GM23338 (cell line): ENCODE measurements around the gene NEU2. TPM values are rescaled to one million over a fixed set of nuclear protein-coding genes. Genes with fewer than 3 reads are reported as not detected.

Experiments used
- ATAC-seq: fragments of 200-7000 bp; cut with Tn5 transposase; 3 replicates; pipeline ENCODE4 v1.9.1; 2020
- DNase-seq: peaks from one replicate; pipeline ENCODE4 v3.0.0-alpha.2; 2015; ENCODE audit warnings: low spot score
- H2AFZ ChIP-seq: fragments of 200-600 bp; sonication (generic); 2 replicates; pipeline ENCODE4 v1.8.0; 2016; ENCODE audit warnings: antibody characterized with exemption, mild to moderate bottlenecking, moderate library complexity
- H3F3A ChIP-seq: fragments of 200-600 bp; sonication (generic); replicated peaks from 2 replicates; pipeline ENCODE4 v1.8.0; 2017; ENCODE audit warnings: antibody characterized with exemption, mixed run types, low read depth
- H3K27ac ChIP-seq: fragments of 200-600 bp; sonication (generic); 2 replicates; pipeline ENCODE4 v1.6.1; 2016; ENCODE audit warnings: low read depth
- H3K27me3 ChIP-seq: fragments of 200-600 bp; sonication (generic); 2 replicates; pipeline ENCODE4 v1.8.0; 2016; ENCODE audit warnings: mild to moderate bottlenecking, mixed run types, moderate library complexity; ENCODE audit not compliant: insufficient read depth
- H3K36me3 ChIP-seq: fragments of 200-600 bp; sonication (generic); 2 replicates; pipeline ENCODE4 v1.8.0; 2016; ENCODE audit warnings: mild to moderate bottlenecking; ENCODE audit not compliant: insufficient read depth
- H3K4me1 ChIP-seq: fragments of 200-600 bp; sonication (generic); 2 replicates; pipeline ENCODE4 v1.8.0; 2016; ENCODE audit warnings: mild to moderate bottlenecking, moderate library complexity; ENCODE audit not compliant: insufficient read depth
- H3K4me2 ChIP-seq: fragments of 200-600 bp; sonication (generic); 2 replicates; pipeline ENCODE4 v1.7.1; 2017; ENCODE audit warnings: mixed run types
- H3K4me3 ChIP-seq: fragments of 200-600 bp; sonication (generic); 2 replicates; pipeline ENCODE4 v1.6.1; 2016; ENCODE audit warnings: mixed run types
- H3K79me2 ChIP-seq: fragments of 200-600 bp; sonication (generic); replicated peaks from 2 replicates; pipeline ENCODE4 v1.8.0; 2017; ENCODE audit warnings: mild to moderate bottlenecking; ENCODE audit not compliant: insufficient read depth
- H3K9me2 ChIP-seq: fragments of 200-600 bp; sonication (generic); 2 replicates; pipeline ENCODE4 v1.8.0; 2017; ENCODE audit not compliant: insufficient read depth
- H4K20me1 ChIP-seq: fragments of 200-600 bp; sonication (generic); replicated peaks from 2 replicates; pipeline ENCODE4 v1.8.0; 2017; ENCODE audit warnings: mild to moderate bottlenecking; ENCODE audit not compliant: insufficient read depth
- H3K27ac Mint-ChIP-seq: 2 replicates; pipeline ENCODE4 v1.8.0; 2020; ENCODE audit warnings: inconsistent platforms, mild to moderate bottlenecking, moderate library complexity, mixed read lengths
- H3K27me3 Mint-ChIP-seq: 3 replicates; pipeline ENCODE4 v1.8.0; 2022; ENCODE audit warnings: low read depth, mild to moderate bottlenecking, moderate library complexity, mixed read lengths, inconsistent platforms; ENCODE audit not compliant: insufficient read depth, poor library complexity
- H3K36me3 Mint-ChIP-seq: 3 replicates; pipeline ENCODE4 v1.8.0; 2021; ENCODE audit warnings: low read depth, mild to moderate bottlenecking, inconsistent platforms, moderate library complexity, mixed read lengths
- H3K4me1 Mint-ChIP-seq: 3 replicates; pipeline ENCODE4 v1.8.0; 2020; ENCODE audit warnings: mild to moderate bottlenecking, inconsistent platforms, mixed read lengths
- H3K4me3 Mint-ChIP-seq: 3 replicates; pipeline ENCODE4 v1.8.0; 2021; ENCODE audit warnings: moderate library complexity, mild to moderate bottlenecking, inconsistent platforms, mixed read lengths
- H3K9me3 Mint-ChIP-seq: 3 replicates; pipeline ENCODE4 v1.8.0; 2020; ENCODE audit warnings: moderate library complexity, mild to moderate bottlenecking, inconsistent platforms, mixed read lengths
- CTCF ChIP-seq, 2 experiments: fragments of 200-600 bp in 1 of 2; sonication (generic) in 1 of 2; conservative IDR thresholded peaks; 2 replicates each; pipeline versions ENCODE4 v1.5.1 to v1.6.1; 2016 to 2017; ENCODE audit warnings: antibody characterized with exemption in 2 of 2, low read depth in 2 of 2, mild to moderate bottlenecking in 2 of 2, moderate library complexity in 1 of 2
- ETS1 ChIP-seq: IDR thresholded peaks from 2 replicates; pipeline ENCODE4 v1.6.1; 2016; ENCODE audit warnings: antibody characterized with exemption
- ZNF331 ChIP-seq: fragments of 250-450 bp; sonication (Bioruptor Pico); IDR thresholded peaks from 2 replicates; pipeline ENCODE4 v1.5.0; 2020; ENCODE audit warnings: low read depth, mild to moderate bottlenecking, moderate library complexity
- ZNF462 ChIP-seq: fragments of 250-450 bp; sonication (Bioruptor Pico); IDR thresholded peaks from 2 replicates; pipeline ENCODE4 v1.5.0; 2020; ENCODE audit warnings: mild to moderate bottlenecking, moderate library complexity
- polyA plus RNA-seq: library from polyadenylated mRNA; unstranded; fragments of >200 nt; fragmentation: Nextera tagmentation; extraction: Ambion mirVana; gene quantifications from 2 replicates; pipeline ENCODE4 v1.2.1, GENCODE V29; 2016
- total RNA-seq: library from RNA; depleted of rRNA; stranded (reverse); fragments of >200 nt; shearing (Covaris generic); gene quantifications from 2 replicates; pipeline ENCODE4 v1.2.3, GENCODE V29; 2014

NEU2 gene
- total and polyA plus RNA-seq, 2 experiments from 2014 or later: not detected

GRCh38 chr2:233048569-233049193, 16.2 kb downstream of the NEU2 start (continued):
- TF ChIP-seq ZNF462: no peak

GRCh38 chr2:233049194-233049761, 16.8 kb downstream of the NEU2 start:
- DNase-seq (no peak), ATAC-seq (no peak)
- Mint-ChIP-seq H3K36me3 (no peaks in the 10 kb centered on the region), H3K4me3 (no peak overlapping the region; the same call in 2 of the 3 replicates), H3K27me3 (peaks cover 20% of the 10 kb centered on the region), H3K27ac (no peak overlapping the region), H3K9me3 (no peaks in the 10 kb centered on the region), H3K4me1 (peaks cover 53% of the 10 kb centered on the region)
- Histone ChIP-seq H3F3A (0 out of 2 replicates have a peak, but pooled peaks cover 7% of the 10 kb centered on the region), H3K36me3 (no peaks in the 10 kb centered on the region), H3K27ac (no peak overlapping the region), H3K9me2 (peaks cover 7% of the 10 kb centered on the region; the same call in 1 of the 2 replicates), H3K27me3 (no peaks in the 10 kb centered on the region), H3K4me2 (no peak overlapping the region), H3K79me2 (no peaks in the 10 kb centered on the region), H4K20me1 (no peaks in the 10 kb centered on the region), H2AFZ (no peak overlapping the region; the same call in 1 of the 2 replicates), H3K4me1 (peaks cover 29% of the 10 kb centered on the region), H3K4me3 (no peak overlapping the region)
- TF ChIP-seq CTCF (conservative IDR thresholded peaks at IDR 0.05; ENCODE audit: low read depth in 2 of 2) (no peak), ZNF462 (no peak), ETS1 (no peak), ZNF331 (no peak)
